Measurements from ENCODE around the gene G6PC3.
"Not testable (repeated sequence)": the region's sequence is repeated elsewhere in the genome, so short reads cannot be mapped to it uniquely, and the experiment has no call there.

The G6PC3 gene

GRCh38 chr17:44030482-44030881 lies 40.1 kb upstream of the G6PC3 start:
- H3K4me3 ChIP-seq (replicated peaks; ENCODE audit: low read depth, low read length), result no peak overlapping the region
- no peak for DNase-seq (ENCODE audit: extremely low read depth, low read depth)
- TF ChIP-seq CTCF (IDR thresholded peaks at IDR 0.05; ENCODE audit: low read depth, low read length, missing control alignments), result no peak

GRCh38 chr17:44033861-44034408 lies 36.6 kb upstream of the G6PC3 start:
- no peak for DNase-seq (ENCODE audit: extremely low read depth, low read depth)
- no peak overlapping the region for H3K4me3 ChIP-seq (replicated peaks; ENCODE audit: low read depth, low read length)
- TF ChIP-seq CTCF (IDR thresholded peaks at IDR 0.05; ENCODE audit: low read depth, low read length, missing control alignments), result no peak

GRCh38 chr17:44034688-44035087 lies 35.8 kb upstream of the G6PC3 start:
- DNase-seq (ENCODE audit: extremely low read depth, low read depth); H3K4me3 ChIP-seq (replicated peaks; ENCODE audit: low read depth, low read length): not testable (repeated sequence)

DNA sequence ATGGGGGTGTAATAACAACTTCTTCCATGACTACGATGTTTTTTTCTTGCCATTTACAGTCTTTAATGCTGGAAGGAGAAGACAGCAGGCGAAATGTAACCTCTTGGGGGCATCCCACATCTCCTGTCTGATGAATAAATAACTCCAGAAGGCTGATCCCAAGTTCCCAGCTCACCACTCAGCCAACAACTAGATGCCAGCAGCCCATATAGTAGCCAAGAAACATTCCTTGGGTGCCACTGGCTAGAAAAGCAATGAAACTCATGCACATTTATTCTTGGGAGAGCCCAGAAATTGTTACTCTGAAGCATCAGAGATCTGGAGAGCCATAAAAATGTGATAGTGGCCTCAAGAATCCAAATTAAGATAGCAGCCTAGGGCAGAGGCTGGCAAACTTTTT lies 33.1 kb upstream of the G6PC3 start:
- DNase-seq (ENCODE audit: extremely low read depth, low read depth), result no peak
- no peak overlapping the region for H3K4me3 ChIP-seq (replicated peaks; ENCODE audit: low read depth, low read length)
- TF ChIP-seq CTCF (IDR thresholded peaks at IDR 0.05; ENCODE audit: low read depth, low read length, missing control alignments), result no peak

DNA sequence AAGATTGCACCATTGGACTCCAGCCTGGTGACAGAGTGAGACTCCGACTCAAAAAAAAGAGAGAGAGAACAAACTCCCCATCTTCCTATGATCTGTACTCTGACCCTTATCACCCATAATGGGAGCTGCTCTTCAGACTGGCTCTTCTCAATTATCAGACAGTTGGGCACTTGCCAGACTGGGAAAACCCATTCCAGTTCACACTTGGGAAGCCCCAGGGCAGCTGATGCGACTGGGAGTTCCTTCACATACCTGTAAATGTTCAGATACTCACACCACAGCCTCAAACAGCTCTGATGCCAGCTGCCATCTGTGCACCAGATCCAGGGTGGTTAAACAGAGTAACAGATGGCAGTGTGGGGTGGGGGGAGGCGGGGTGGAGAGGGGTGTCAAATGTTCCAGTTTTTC lies 31.9 kb upstream of the G6PC3 start:
- TF ChIP-seq CTCF (IDR thresholded peaks at IDR 0.05; ENCODE audit: low read depth, low read length, missing control alignments), result no peak
- no peak for DNase-seq (ENCODE audit: extremely low read depth, low read depth)
- no peak overlapping the region for H3K4me3 ChIP-seq (replicated peaks; ENCODE audit: low read depth, low read length)

DNA sequence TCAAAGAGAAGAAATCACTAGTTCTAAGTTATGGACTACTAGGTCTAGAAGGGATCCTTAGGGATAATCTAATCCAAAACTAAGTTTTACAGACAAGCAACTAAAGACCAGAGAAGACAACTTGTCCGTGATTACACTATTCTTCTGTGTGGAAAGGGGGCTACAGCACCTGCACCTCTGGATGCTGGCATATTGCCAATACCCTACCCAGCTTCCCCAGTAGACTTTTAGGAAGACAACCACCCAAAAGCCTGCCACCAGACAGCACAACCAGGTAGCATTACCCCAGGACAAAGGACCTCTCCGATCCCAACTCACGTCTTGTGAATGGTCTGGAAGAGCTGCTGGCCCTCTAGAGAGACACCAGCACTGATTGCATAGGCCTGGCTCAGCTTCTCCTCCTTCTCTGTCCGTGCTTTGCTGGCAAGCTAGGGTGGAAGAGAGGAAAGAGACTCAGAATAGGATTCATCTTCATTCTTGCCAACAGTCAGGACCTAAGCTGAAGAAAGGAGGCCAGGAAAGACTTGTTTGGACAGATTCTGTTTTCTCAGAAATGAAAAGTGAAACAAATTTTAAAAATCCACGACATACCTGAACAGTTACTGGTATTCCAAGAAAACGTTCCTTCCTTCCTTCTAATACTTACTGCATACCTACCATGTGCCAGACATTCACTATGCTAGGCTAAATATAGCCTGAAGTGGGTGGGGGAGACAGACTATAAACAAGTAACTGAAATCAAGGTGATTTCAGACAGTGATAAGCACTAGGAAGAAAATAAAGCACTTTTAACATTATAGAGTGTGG lies 30.5 kb upstream of the G6PC3 start:
- no peak for DNase-seq (ENCODE audit: extremely low read depth, low read depth)
- H3K4me3 ChIP-seq (replicated peaks; ENCODE audit: low read depth, low read length), result no peak overlapping the region
- TF ChIP-seq CTCF (IDR thresholded peaks at IDR 0.05; ENCODE audit: low read depth, low read length, missing control alignments), result no peak

DNA sequence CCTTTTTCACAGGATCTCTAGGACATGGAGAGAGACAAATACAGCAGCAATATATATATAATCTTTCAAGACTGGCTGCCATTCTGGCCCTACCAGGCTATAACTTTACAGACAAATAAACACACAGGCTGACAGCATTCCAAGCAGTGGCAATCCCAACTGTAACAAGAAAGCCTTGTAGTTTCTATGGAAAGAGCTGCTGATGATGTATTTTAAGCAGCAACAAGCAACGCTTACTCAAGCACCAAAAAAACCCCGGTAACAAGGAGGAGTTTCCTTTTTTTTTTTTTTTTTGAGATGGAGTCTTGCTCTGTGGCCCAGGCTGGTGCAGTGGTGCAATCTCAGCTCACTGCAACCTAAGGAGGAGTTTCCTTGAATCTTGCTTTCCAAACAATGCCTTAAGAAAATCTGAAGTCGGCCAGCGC lies 27.3 kb upstream of the G6PC3 start:
- TF ChIP-seq CTCF (IDR thresholded peaks at IDR 0.05; ENCODE audit: low read depth, low read length, missing control alignments), result no peak
- no peak overlapping the region for H3K4me3 ChIP-seq (replicated peaks; ENCODE audit: low read depth, low read length)
- no peak for DNase-seq (ENCODE audit: extremely low read depth, low read depth)

Data from HFF-Myc (cell line).